ENCODE data around the gene MCRIP2.
"Not testable (repeated sequence)": the region's sequence is repeated elsewhere in the genome, so short reads cannot be mapped to it uniquely, and the experiment has no call there.

MCRIP2 gene, protein sequence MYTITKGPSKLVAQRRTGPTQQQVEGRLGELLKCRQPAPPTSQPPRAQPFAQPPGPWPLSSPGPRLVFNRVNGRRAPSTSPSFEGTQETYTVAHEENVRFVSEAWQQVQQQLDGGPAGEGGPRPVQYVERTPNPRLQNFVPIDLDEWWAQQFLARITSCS
- 8.7 to 10.0 reads per million in 2 donors for total RNA-seq

DNA sequence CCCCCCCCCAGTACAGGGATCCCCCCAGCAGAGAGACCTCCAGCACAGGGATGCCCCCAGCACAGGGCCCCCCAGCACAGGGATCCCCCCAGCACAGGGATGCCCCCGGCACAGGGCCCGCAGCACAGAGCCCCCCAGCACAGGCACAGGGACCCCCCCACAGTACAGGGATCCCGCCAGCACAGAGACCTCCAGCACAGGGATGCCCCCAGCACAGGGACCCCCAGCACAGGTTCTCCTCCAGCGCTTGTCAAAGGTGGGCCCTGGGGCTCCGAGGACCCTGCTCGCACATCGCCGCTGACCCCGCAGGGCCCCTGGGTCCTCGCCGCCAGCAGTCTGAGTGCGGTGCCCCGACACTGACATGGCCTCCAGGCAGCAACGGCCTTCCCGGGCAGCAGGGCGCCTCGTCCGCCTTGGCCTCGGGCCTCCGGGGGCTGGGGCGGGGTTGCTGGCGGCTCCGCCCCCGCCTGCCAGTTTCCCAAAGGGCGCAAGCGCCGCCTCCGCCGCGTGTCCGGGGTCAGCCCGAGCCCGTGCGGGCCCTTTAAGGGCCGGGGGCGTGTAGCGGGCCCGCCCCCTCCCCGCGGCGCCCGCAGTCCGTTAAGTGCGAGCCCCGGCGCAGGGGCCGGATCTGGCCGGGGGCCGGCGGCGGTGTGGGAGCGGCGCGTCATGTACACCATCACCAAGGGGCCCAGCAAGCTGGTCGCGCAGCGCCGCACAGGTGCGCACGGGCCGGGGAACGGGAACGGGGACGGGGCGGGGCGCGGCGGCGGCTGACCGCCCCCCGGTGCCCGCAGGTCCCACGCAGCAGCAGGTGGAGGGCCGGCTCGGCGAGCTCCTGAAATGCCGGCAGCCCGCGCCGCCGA lies at the start of gene MCRIP2:
TSS of gene MCRIP2 (plus strand) at position 503 of the 863 bp plus-strand sequence. CDS start at position 667, 164 bp downstream.
- peak in 4 of 5 experiments; percentile 39 to 70 (median 48) for DNase-seq

DNA sequence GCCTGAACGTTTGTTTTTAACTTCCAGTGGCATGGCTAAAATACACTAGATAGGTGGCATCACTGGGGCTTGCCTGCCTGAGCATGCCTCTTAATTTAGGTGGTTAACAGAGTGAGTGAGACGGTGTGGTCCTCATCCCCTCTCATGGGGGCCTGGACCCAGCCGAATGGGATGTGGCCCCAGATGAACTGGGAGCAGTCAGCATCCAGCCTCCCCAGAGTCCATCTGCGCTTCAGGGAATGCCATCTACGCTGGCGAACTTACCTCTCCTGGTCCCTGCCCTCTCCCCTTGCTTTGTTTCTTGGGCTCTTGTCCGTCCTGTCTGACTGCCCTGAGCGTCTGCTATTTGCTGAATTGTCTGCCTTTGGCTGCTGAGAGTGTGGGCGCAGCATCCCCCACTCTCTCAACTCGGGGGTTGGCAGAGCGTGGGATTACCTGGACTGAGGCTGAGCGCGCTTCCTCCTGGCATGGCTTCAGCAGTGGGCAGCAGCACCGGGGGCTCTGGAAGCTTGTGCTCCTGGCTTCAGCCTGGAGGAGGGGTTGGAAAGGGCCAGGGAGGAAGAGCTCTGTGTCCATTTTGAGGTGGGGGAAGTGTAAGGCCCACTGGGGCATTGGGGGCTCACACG lies 49.6 kb upstream of the MCRIP2 start:
- DNase-seq, result no peak

DNA sequence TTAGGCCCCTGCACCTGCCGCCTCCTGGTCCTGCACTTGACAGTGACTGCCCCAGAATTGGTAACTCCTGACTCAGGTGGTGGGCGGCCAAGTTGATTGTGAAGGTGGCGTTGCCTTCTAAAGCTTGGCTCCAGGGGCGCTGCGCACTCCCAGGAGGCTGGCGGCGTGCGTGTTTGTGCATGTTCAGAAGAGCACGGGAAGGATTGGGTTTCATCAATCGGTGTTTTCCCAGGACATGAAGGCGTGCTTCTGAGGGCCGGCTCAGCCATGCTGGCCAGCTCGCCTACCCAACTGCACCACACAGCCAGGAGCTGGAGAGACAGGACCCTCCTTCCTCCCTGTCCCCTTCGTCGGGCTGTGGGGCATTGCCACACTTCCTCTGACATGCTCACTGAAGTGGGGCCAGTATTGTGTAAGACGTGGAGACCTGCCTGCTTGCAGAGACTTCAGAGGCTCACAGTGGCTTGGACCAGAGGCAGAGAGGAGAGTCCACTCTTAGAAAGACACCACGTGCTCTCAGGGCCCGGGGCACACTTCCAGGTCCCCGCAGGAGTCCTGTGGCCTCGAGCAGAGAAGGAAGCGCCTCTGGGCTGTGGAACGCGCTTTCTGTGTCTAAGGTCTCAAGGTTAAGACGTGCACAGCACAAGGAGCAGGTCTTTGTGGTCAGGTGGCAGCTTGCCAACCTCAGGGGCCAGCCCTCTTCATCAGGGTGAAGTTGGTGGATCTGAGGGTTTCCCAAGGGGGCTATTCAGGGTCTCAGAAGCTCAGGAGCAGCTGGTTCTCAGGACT lies 48.9 kb upstream of the MCRIP2 start:
- DNase-seq, result no peak

DNA sequence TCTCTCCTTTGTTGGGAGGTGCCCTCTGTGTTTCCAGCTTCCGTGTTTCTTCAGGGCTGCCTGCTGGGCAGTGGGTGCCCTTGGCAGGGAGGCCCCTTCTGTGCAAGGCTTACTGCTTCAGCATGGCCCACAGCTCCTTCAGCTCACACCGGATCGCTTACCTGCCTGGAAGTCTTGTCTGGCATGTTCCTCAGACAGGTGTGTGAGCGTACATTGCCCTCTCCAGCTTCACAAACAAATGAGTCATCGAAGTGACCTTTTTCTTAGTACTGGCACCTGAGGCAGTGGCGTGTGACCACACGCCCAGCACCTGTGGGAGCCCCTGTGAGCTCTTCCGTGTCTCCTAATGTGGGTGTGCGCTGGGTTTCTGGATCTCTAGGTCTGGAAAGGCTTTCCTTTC lies 48.2 kb upstream of the MCRIP2 start:
- no peak for DNase-seq

DNA sequence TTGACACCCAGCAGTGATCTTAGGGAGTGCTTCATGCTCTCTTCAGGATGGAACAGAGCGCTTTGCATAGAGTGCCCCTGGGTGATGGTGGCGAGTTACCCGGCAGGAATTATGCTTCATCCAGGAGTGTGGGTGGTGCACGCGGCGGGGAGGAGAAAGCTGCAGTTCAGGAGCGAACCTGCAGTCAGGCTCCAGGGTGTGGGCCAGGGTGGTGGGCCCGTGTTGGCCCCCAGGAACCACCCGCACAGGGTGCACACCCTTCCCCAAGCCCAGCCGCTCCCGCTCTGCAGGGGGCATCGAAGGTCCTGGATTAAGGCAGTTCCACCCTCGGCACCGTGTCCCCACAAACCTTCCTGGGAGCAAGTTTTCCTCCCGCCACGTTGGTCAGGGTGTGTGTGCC lies 47.8 kb upstream of the MCRIP2 start:
- no peak for DNase-seq

DNA sequence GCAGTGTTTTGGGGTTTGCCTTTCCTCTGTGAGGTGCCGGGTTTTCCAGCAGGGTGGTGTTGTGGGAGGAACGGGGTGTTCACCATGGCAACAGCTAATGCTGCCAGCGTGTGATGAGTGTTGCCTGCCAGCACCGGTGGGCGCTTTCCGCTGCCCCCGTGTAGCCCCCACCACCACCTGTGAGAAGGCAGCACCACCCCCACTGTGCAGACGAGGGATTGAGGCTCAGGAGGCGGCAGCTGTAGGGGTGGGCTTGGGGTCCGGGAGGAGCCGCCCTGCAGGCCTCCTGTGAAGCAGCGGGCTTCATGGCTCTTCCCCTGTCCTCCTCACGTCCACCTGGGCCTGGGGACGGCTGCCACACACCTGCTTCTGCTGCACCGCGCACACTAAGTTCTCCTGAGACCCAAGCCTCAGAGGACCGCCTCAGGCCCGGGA lies 46.5 kb upstream of the MCRIP2 start:
- DNase-seq, result no peak

DNA sequence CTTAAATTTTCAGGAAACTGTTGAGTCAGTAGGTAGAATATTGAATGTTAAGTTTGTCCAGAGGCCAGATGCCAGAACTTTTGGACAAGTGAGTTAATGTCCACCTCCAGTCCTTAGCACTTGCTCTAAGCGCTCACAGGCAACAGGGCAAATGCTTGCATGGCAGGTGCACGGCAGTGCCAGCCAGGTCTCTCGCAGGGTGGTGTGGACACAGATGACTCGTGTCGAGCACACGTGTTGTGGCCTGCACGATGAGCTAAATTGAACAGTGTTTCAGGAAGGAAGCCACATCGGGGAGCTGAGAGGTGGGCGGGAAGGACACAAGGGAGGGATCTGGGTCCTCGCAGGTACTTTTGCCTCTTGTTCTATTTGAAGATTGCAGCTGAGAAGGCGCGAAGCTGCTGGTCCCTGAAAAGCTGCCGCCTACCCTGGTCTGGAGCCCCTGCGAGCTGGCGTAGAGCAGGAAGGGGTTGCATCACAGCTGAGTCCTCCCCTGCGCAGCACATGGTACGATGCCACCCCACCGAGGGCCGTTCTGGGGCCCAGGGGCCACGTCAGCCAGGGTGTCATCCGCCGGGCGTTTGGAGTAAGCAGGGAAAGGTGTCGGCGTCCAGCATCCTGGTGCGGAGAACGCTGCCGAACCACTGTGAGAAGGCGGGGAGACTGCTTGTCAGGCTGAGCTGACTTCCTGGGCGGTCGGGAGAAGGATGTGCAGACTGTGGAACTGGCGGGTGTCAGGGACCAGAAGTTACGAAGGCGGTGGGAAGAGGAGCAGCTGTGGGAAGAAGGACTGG lies 45.5 kb upstream of the MCRIP2 start:
- DNase-seq, result no peak

DNA sequence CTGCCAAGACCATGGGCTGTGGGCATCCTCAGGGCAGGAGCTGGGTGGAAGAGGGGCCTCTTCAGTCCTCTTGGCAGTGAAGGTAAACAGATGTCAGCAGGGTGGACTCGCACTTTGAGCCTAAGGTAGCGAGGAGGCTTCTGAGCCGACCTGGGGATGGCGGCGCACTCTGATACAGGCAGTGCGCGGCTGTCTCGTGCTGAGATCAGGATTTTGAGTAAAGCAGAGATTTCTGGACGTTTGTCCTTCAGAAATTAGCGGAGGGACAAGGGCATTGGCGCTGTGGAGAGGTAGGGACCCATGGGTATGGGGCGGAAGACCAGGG lies 44.9 kb upstream of the MCRIP2 start:
- DNase-seq, result no peak

DNA sequence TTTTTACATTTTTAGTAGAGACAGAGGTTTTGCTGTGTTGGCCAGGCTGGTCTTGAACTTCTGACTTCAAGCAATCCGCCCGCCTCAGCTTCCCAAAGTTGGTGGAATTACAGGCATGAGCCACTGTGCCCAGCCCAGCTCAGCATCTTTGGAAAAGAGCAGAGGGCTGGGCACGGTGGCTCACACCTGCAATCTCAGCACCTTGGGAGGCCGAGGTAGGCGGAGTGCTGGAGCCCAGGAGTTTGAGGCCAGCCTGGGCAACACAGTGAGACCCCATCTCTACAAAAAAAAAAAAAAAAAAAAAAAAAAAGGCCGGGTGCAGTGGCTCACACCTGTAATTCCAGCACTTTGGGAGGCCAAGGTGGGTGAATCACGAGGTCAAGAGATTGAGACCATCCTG lies 44.0 kb upstream of the MCRIP2 start:
- not testable (repeated sequence) for DNase-seq

DNA sequence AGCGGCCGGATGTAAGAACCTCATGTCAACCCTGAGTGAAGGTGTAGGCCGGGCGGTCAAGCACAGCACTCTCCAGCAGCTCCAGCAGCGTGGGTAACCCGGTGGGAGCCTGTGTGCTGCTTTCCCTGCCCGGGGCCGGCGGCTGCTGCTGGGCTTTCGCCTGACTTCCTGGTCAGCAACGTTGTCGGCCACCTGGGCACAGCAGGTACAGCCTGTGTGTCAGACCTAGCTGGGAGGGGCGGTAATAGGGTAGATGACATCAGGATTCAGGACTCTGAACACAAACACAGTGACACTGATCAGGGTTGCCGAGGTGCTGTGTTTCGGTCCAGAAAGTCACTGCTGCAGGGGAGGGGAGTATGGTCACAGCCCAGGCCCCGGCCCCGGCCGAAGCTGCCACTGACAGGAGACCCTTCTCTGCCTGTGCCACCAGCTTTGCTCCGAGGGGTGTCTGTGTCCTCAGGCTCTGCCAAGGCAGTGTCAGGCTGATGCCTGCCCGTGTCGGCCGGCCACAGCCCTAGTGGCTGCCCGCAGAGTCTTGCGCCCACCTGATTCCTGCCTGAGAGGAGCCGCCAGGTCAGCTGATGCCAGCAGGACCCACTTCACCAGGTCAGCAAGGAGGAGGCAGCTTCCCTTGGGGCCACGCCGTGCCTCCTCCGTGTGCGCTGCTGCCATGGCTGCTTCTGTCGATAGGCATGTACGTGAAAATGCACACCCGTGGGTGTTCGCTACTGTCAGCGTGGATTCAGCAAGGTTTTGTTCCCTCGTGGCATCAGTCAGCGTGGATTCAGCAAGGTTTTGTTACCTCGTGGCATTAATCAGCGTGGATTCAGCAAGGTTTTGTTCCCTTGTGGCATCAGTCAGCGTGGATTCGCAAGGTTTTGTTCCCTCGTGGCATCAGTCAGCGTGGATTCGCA lies 42.5 kb upstream of the MCRIP2 start:
- DNase-seq, result no peak

DNA sequence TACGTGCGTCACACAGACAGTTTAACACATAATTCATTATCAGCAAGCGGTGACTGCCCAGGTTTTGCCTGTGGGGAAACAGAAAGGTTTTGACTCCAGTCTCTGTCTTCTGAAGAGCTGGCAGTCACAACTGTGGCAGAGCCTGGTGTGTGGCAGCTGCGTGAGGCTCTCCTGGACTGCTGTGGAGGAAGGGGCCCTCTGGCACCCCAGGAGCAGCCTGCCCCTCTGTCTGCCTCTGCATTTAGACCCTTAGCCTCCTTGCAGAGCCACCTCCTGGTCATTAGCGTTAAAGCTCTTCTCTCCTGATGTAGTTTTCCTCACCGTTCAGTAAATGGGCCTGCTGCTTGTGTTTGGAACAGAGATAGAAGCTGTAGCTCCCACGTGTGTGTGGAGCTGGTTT lies 40.8 kb upstream of the MCRIP2 start:
- DNase-seq, result no peak

DNA sequence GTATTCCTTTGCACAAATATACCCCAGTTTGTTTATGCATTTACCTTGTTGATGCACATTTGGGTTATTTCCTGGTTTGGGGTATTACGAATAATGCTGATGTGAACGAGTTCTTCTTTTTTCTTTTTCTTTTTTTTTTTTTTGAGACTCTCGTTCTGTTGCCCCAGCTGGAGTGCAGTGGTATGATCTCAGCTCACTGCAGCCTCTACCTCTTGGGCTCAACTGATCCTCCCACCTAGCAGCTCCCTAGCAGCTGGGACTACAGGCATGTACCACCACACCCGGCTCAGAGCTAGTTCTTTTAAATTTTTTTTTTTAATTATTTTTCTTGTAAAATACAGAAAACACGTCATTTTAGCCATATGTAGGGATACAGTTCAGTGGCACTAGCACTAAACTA lies 37.7 kb upstream of the MCRIP2 start:
- no peak for DNase-seq

DNA sequence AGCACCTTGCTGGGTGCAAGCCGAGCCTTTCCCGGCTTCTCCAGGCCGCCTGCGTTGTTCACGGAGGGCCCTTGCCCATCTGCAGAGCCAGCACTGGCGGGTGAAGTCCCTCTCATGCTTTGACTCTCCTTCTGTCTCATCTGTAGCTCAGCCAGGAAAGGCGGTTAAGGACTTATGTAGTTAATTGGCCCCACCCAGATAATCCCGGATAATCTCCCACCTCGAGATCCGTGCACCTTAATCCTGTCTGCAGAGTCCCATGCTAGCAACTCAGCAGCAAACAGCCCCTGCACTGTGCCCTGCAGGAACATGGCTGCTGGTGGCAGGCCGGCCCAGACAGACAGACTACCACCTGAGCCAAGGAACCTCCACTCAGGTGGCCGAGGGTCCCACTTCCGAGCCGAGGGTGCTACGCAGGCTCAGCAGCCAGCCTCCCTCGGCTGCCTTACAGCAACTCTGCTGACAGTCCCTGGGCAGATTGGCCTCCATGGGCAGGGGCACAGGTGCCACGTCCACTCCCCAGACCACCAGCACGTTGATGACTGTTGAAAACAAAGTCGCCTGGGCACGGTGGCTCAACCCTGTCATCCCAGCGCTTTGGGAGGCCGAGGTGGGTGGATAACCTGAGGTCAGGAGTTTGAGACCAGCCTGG lies 34.8 kb upstream of the MCRIP2 start:
- no peak for DNase-seq

DNA sequence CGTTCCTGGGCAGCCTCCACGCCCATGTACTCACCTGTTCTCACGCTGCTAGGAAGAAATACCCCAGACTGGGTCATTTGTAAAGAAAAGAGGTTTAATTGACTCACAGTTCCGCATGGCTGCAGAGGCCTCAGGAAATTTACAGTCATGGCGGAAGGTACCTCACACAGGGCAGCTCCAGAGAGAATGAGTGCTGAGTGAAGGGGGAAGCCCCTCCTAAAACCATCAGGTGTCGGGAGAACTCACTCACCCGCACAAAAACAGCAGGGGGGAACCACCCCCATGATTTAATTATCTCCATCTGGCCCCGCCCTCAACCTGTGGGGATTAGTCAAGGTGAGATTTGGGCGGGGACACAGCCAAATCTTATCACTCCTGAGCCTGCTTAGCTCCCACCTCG lies 33.6 kb upstream of the MCRIP2 start:
- DNase-seq, result no peak

DNA sequence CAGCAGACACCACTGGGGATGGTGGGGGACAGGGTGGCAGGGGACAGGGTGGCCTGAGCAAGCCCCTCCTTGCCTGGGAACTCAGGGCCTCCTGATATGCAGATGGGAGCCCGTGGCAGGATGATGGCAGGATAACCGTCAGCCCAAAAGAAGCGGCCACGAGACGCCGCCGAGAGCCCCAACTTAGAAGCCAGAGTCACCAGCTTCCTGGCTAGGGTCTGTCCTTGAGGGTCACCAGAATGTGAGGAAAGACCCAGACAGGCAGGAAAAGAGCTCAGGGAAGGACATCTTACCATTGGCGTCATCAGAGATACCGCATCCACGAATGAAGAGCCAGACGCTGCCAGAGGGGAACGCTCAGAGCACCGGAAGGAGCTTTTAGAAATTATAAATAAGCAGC lies 32.3 kb upstream of the MCRIP2 start:
- no peak for DNase-seq

DNA sequence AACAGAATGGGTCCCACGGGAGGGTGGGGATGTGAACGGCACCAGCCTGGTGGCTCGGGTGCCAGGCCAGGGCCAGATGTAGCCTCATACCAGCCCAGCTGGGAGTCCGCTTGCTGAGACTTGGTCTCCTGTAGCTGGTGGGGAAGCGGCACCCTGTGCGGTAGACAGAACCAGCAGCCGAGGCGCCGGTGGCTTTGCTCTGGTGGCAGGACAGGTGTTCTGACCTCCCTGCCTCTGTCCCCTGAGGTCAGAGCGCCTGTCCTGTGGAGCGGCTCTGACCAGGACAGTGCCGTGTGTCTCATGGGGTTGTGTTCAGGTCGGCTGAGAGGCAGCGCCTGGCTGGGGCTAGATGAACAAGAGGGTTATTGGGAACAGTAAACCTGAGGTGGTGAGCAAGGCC lies 31.6 kb upstream of the MCRIP2 start:
- DNase-seq, result no peak

DNA sequence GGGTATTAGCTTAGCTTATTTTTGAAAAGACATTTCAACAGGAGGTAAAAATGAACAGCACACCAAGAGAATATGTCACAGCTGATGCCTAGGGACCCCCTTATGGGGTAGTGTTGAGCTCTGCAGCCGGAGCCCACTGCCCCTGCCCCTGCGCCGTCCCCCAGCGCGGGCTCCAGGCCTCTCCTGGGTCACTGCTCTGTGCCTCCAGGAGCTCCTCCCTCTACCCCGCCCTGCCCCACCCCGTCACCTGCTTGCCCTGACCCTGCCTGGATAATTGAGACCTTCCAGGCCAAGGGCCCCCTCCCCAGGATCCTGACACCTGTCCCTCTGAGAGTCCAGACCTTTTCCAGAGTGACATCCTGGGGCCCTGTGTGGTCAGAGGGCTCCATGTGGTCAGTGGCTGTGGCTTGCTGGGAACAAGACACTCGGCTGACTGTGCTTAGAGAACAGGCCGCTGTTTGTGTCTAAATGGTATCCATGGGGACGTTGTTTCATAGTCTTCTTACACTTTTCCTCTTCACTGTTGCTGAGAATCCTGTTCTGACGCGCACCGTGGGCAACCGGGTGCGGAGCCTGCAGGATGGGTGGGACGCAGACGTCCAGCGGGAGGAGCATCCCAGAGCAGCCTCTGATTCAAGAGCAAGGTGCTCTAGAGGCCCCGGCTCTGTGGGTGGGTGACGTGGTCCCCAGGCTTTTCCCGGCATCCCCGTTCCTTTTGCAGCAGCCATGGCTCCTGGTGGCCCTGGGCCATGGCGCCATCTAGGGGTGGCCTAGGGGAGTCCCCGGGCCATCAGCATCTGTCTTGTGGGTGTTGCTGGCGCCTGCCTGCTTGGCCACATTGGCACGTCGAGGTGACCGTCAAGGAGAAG lies 30.9 kb upstream of the MCRIP2 start:
- DNase-seq, result peak in 4 of 5 experiments; percentile 23 to 45 (median 38)

DNA sequence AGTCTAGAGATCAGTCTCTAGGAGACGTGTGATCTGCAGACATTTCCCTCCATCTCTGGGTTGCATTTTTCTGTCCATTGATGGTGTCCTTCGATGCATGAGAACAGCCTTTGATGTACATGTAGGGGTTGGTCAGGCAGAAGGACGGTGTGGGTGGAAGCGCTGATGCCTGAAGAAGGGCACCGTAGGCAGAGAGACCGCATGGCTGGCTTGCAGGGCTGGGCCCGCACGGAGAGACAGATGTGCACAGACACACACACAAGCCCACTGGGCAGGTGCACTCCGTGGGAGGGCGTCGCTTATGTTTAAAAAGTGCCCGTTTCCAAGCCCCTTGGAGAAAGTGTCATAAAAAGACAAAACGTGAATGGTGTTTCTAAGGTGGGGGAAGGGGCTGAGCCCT lies 26.5 kb upstream of the MCRIP2 start:
- DNase-seq, result no peak

DNA sequence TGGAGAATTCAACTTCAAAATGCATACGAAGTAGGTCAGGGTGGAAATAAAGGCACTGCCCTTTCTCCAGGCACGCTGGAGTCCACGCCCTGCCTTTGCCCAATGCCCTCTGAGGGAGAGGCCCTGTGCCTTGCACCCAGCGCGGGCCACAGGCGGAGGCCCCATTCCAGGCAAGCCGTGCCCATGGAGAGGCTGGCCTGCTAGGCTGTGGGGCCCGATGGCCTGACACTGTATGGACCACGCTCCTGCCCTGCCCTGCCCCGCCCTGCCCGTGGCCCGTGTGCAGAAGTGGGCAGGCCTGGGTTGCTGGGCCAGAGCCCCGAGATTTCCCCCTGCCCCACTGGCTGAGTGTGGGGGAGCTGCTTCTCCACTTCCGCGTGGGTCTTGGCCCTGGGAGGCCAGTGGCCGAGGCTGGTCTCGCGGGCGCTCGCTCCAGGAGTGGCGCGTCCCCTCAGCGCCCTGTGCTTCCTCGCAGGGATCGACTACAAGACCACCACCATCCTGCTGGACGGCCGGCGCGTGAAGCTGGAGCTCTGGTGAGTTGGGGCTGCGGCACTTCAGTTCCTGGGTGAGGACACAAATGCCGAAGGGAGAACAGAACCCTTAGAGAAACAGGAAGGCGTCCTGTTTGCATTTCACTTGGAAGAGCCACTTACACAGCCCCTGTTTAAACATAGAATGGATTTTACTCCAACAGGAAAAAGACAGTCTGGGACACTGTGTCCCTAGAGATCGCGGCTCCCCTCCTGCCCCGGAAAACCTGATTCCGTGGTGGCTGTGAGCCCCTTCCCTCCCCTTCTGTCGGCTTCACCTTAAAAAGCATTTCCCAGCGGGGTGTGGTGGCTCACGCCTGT lies 24.7 kb upstream of the MCRIP2 start:
- DNase-seq, result no peak

Data from T-helper 2 cell (primary cell).